Measurements from ENCODE around the gene ISLR.

Gene ISLR

GRCh38 chr15:74173380-74174218 is at the start of gene ISLR:
TSS of gene ISLR (plus strand) at chr15:74173710. CDS start at chr15:74174859, 1,149 bp downstream.
- DNase-seq: no peak

- DNase-seq: no peak
Observed at GRCh38 chr15:74124196-74124595, 49.3 kb upstream of the ISLR start.

- no peak for DNase-seq
Observed at GRCh38 chr15:74124759-74125158, 48.8 kb upstream of the ISLR start.

GRCh38 chr15:74127255-74127953 is 46.1 kb upstream of the ISLR start:
- DNase-seq: peak; percentile 60 to 83 (median 78)

- DNase-seq: no peak
Observed at GRCh38 chr15:74127954-74128784, 45.3 kb upstream of the ISLR start.

GRCh38 chr15:74128785-74129585 is 44.5 kb upstream of the ISLR start:
- DNase-seq: no peak

GRCh38 chr15:74129586-74130154 is 43.8 kb upstream of the ISLR start:
- no peak for DNase-seq

- DNase-seq: no peak
Observed at GRCh38 chr15:74130155-74130848, 43.2 kb upstream of the ISLR start, which contains the start of gene ISLR2. TSS of gene ISLR2 (plus strand) at chr15:74130586. CDS start at chr15:74132755, 2,169 bp downstream.

- DNase-seq: no peak
Observed at GRCh38 chr15:74130849-74131627, 42.5 kb upstream of the ISLR start.

- DNase-seq: no peak
Observed at GRCh38 chr15:74131628-74132413, 41.7 kb upstream of the ISLR start.

- no peak for DNase-seq
Observed at GRCh38 chr15:74132681-74133651, 40.5 kb upstream of the ISLR start.

GRCh38 chr15:74133694-74134386 is 39.7 kb upstream of the ISLR start:
- no peak for DNase-seq

- DNase-seq: no peak
Observed at GRCh38 chr15:74134387-74135027, 39.0 kb upstream of the ISLR start.

GRCh38 chr15:74135041-74135565 is 38.4 kb upstream of the ISLR start:
- DNase-seq: no peak

- DNase-seq: no peak
Observed at GRCh38 chr15:74136540-74136813, 37.0 kb upstream of the ISLR start.

- no peak for DNase-seq
Observed at GRCh38 chr15:74136814-74137536, 36.5 kb upstream of the ISLR start.

GRCh38 chr15:74137537-74137894 is 36.0 kb upstream of the ISLR start:
- no peak for DNase-seq

All from activated naive CD4-positive, alpha-beta T cell (primary cell).